H9 (cell line): ENCODE data around the gene PRPF6. TPM values are rescaled to one million over a fixed set of nuclear protein-coding genes. Genes with fewer than 3 reads are reported as not detected.

Source experiments
- DNase-seq: peaks from one replicate; pipeline ENCODE4 v3.0.0-alpha.2; 2017
- H2AFZ ChIP-seq: one replicate; pipeline ENCODE4 v1.6.1; 2013; ENCODE audit warnings: mild to moderate bottlenecking, low read length, control low read depth, moderate library complexity
- H2AK5ac ChIP-seq: 2 replicates; pipeline ENCODE4 v1.6.1; 2013; ENCODE audit warnings: low read length, control low read depth, mixed read lengths; ENCODE audit not compliant: insufficient read length
- H2BK120ac ChIP-seq: one replicate; pipeline ENCODE4 v1.6.1; 2013; ENCODE audit warnings: low read depth, mild to moderate bottlenecking, low read length, control low read depth, inconsistent platforms; ENCODE audit not compliant: poor library complexity, severe bottlenecking
- H2BK12ac ChIP-seq: 2 replicates; pipeline ENCODE4 v1.6.1; 2013; ENCODE audit warnings: low read length, control low read depth, mixed read lengths, low read depth; ENCODE audit not compliant: insufficient read length
- H2BK15ac ChIP-seq: 2 replicates; pipeline ENCODE4 v1.6.1; 2013; ENCODE audit warnings: low read depth, low read length, control low read depth
- H2BK20ac ChIP-seq: one replicate; pipeline ENCODE4 v1.6.1; 2013; ENCODE audit warnings: low read depth, mild to moderate bottlenecking, low read length, control low read depth, inconsistent platforms; ENCODE audit not compliant: poor library complexity, severe bottlenecking
- H2BK5ac ChIP-seq: 2 replicates; pipeline ENCODE4 v1.6.1; 2013; ENCODE audit warnings: low read length, control low read depth, mixed read lengths; ENCODE audit not compliant: insufficient read length
- H3K14ac ChIP-seq: 2 replicates; pipeline ENCODE4 v1.6.1; 2013; ENCODE audit warnings: low read length, control low read depth; ENCODE audit not compliant: insufficient read depth
- H3K18ac ChIP-seq: 2 replicates; pipeline ENCODE4 v1.6.1; 2013; ENCODE audit warnings: low read depth, mild to moderate bottlenecking, mixed read lengths, low read length, control low read depth; ENCODE audit not compliant: insufficient read length
- H3K23ac ChIP-seq: 2 replicates; pipeline ENCODE4 v1.6.1; 2013; ENCODE audit warnings: low read length, control low read depth, mixed read lengths, low read depth; ENCODE audit not compliant: insufficient read length
- H3K23me2 ChIP-seq: 2 replicates; pipeline ENCODE4 v1.6.1; 2013; ENCODE audit warnings: low read depth, mild to moderate bottlenecking, mixed read lengths, low read length, control low read depth; ENCODE audit not compliant: insufficient read length, poor library complexity, severe bottlenecking
- H3K27ac ChIP-seq: 2 replicates; pipeline ENCODE4 v1.5.1; 2013; ENCODE audit warnings: low read length, control low read depth, mixed read lengths, low read depth; ENCODE audit not compliant: insufficient read length
- H3K27me3 ChIP-seq: 2 replicates; pipeline ENCODE4 v1.6.1; 2013; ENCODE audit warnings: low read length, control low read depth, inconsistent platforms; ENCODE audit not compliant: insufficient read depth
- H3K4ac ChIP-seq: 2 replicates; pipeline ENCODE4 v1.6.1; 2013; ENCODE audit warnings: low read depth, mild to moderate bottlenecking, control low read depth, inconsistent platforms, low read length, moderate library complexity
- H3K4me1 ChIP-seq: 2 replicates; pipeline ENCODE4 v1.6.1; 2013; ENCODE audit warnings: low read length, control low read depth, inconsistent platforms; ENCODE audit not compliant: insufficient read depth
- H3K4me2 ChIP-seq: 2 replicates; pipeline ENCODE4 v1.6.1; 2013; ENCODE audit warnings: low read length, control low read depth, mixed read lengths; ENCODE audit not compliant: insufficient read length, insufficient read depth
- H3K56ac ChIP-seq: 2 replicates; pipeline ENCODE4 v1.6.1; 2013; ENCODE audit warnings: low read depth, mild to moderate bottlenecking, mixed read lengths, low read length, control low read depth; ENCODE audit not compliant: insufficient read length
- H3K79me1 ChIP-seq: 2 replicates; pipeline ENCODE4 v1.6.1; 2013; ENCODE audit warnings: low read depth, mild to moderate bottlenecking, moderate library complexity, low read length, control low read depth, inconsistent platforms; ENCODE audit not compliant: insufficient read depth, poor library complexity, severe bottlenecking
- H3K79me2 ChIP-seq: 2 replicates; pipeline ENCODE4 v1.6.1; 2013; ENCODE audit warnings: low read length, control low read depth, inconsistent platforms; ENCODE audit not compliant: insufficient read depth
- H3K9ac ChIP-seq: 2 replicates; pipeline ENCODE4 v1.6.1; 2013; ENCODE audit warnings: low read length, control low read depth, mixed read lengths; ENCODE audit not compliant: insufficient read length; ENCODE audit errors: extremely low read depth
- H3K9me3 ChIP-seq: one replicate; pipeline ENCODE4 v1.6.1; 2013; ENCODE audit warnings: low read depth, low read length, inconsistent platforms; ENCODE audit not compliant: control insufficient read depth
- H3T11ph ChIP-seq: one replicate; pipeline ENCODE4 v1.6.1; 2013; ENCODE audit warnings: mild to moderate bottlenecking, low read length, control low read depth, inconsistent platforms
- H4K20me1 ChIP-seq: one replicate; pipeline ENCODE4 v1.6.1; 2013; ENCODE audit not compliant: control insufficient read depth, insufficient read length, insufficient read depth
- H4K5ac ChIP-seq: 2 replicates; pipeline ENCODE4 v1.6.1; 2013; ENCODE audit warnings: low read depth, mild to moderate bottlenecking, mixed read lengths, low read length, control low read depth; ENCODE audit not compliant: insufficient read length
- H4K8ac ChIP-seq: replicated peaks from 2 replicates; pipeline ENCODE4 v1.6.1; 2013; ENCODE audit warnings: low read length, control low read depth, mixed read lengths, low read depth; ENCODE audit not compliant: insufficient read length
- H4K91ac ChIP-seq: 2 replicates; pipeline ENCODE4 v1.6.1; 2013; ENCODE audit warnings: low read depth, mild to moderate bottlenecking, moderate library complexity, mixed read lengths, low read length, control low read depth; ENCODE audit not compliant: insufficient read length
- H3K27ac Mint-ChIP-seq, 3 experiments: 2 replicates in 2 of 3; 3 replicates in 1 of 3; pipeline ENCODE4 v1.8.0; 2020 to 2021; ENCODE audit warnings: mixed read lengths in 3 of 3, mild to moderate bottlenecking in 1 of 3, moderate library complexity in 1 of 3
- H3K27me3 Mint-ChIP-seq: 2 replicates; pipeline ENCODE4 v1.8.0; 2021; ENCODE audit warnings: low read depth, mild to moderate bottlenecking, moderate library complexity, mixed read lengths
- H3K36me3 Mint-ChIP-seq, 3 experiments: 2 replicates in 2 of 3; 3 replicates in 1 of 3; pipeline ENCODE4 v1.8.0; 2020 to 2021; ENCODE audit warnings: low read depth in 3 of 3, mixed read lengths in 3 of 3; ENCODE audit not compliant: insufficient read depth in 1 of 3
- H3K4me1 Mint-ChIP-seq, 2 experiments: 2 replicates each; pipeline ENCODE4 v1.8.0; 2020; ENCODE audit warnings: mixed read lengths in 2 of 2
- H3K4me3 Mint-ChIP-seq, 2 experiments: 2 replicates in 1 of 2; 3 replicates in 1 of 2; pipeline ENCODE4 v1.8.0; 2020 to 2021; ENCODE audit warnings: mild to moderate bottlenecking in 2 of 2, mixed read lengths in 2 of 2, moderate library complexity in 1 of 2
- H3K9me3 Mint-ChIP-seq, 2 experiments: 2 replicates in 1 of 2; 3 replicates in 1 of 2; pipeline ENCODE4 v1.8.0; 2020; ENCODE audit warnings: mild to moderate bottlenecking in 2 of 2, mixed read lengths in 2 of 2, moderate library complexity in 1 of 2
- WGBS: extraction: QIAGEN DNeasy Blood & Tissue Kit; methylation state at CpG from one replicate; pipeline ENCODE4 v1.1.7; 2013; ENCODE audit warnings: missing lambda C conversion rate, low lambda C conversion rate, mixed read lengths; ENCODE audit not compliant: insufficient read length; ENCODE audit errors: extremely low coverage; 5-methylcytosine and 5-hydroxymethylcytosine counted together
- total RNA-seq: library from RNA; stranded (reverse); gene quantifications from 2 replicates; pipeline ENCODE4 v1.2.1, GENCODE V29; 2021
- TF ChIP-seq, protein P1 (sequence below): fragments of 200-600 bp; sonication (generic); conservative IDR thresholded peaks from 3 replicates; pipeline ENCODE4 v1.8.0; 2021; ENCODE audit warnings: antibody characterized with exemption, mild to moderate bottlenecking

Gene PRPF6
- total RNA-seq, 1 experiment from 2014 or later, result 87.9 TPM

GRCh38 chr20:63978319-63979228 is 2.4 kb upstream of the PRPF6 start:
- H3K9me3 ChIP-seq, result no peaks in the 10 kb centered on the region
- no peak overlapping the region for H3T11ph ChIP-seq
- peak overlapping the region; percentile 67 for H3K4me2 ChIP-seq
- H3K4me1 ChIP-seq, result peaks cover 3% of the 10 kb centered on the region; the same call in 1 of the 2 replicates
- H2BK120ac ChIP-seq, result no peak overlapping the region
- no peaks in the 10 kb centered on the region for H4K20me1 ChIP-seq
- no peak overlapping the region for H2AFZ ChIP-seq
- Mint-ChIP-seq H3K4me3 (peak overlapping the region; percentile 72 to 86), H3K27ac (peak overlapping the region in 1 of 3 experiments; percentile 80; a peak in 1 of 7 replicates), H3K4me1 (peaks cover 29 to 30% of the 10 kb centered on the region in 2 experiments), H3K9me3 (no peaks in the 10 kb centered on the region), H3K36me3 (peaks cover 10 to 20% (median 14%) of the 10 kb centered on the region in 3 experiments), H3K27me3 (peaks cover 1% of the 10 kb centered on the region; the same call in 1 of the 2 replicates)
- TF ChIP-seq, protein P1, sequence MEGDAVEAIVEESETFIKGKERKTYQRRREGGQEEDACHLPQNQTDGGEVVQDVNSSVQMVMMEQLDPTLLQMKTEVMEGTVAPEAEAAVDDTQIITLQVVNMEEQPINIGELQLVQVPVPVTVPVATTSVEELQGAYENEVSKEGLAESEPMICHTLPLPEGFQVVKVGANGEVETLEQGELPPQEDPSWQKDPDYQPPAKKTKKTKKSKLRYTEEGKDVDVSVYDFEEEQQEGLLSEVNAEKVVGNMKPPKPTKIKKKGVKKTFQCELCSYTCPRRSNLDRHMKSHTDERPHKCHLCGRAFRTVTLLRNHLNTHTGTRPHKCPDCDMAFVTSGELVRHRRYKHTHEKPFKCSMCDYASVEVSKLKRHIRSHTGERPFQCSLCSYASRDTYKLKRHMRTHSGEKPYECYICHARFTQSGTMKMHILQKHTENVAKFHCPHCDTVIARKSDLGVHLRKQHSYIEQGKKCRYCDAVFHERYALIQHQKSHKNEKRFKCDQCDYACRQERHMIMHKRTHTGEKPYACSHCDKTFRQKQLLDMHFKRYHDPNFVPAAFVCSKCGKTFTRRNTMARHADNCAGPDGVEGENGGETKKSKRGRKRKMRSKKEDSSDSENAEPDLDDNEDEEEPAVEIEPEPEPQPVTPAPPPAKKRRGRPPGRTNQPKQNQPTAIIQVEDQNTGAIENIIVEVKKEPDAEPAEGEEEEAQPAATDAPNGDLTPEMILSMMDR, result no peak
- peak; percentile 85 for DNase-seq
- H2AK5ac ChIP-seq, result no peak overlapping the region
- H3K27me3 ChIP-seq, result no peaks in the 10 kb centered on the region
- H4K91ac ChIP-seq, result no peak overlapping the region
- no peak overlapping the region for H4K8ac ChIP-seq
- no peak overlapping the region for H2BK15ac ChIP-seq
- H3K18ac ChIP-seq, result no peak overlapping the region
- peak overlapping the region; percentile 41 for H3K9ac ChIP-seq
- no peak overlapping the region for H3K27ac ChIP-seq
- H2BK20ac ChIP-seq, result no peak overlapping the region
- WGBS, result no CpG with 5 or more reads among the region's 52 CpGs
- no peak overlapping the region for H3K4ac ChIP-seq
- H3K14ac ChIP-seq, result peak overlapping the region; percentile 6; the same call in 1 of the 2 replicates
- H3K79me2 ChIP-seq, result peaks cover 4% of the 10 kb centered on the region; the same call in 1 of the 2 replicates
- H3K23ac ChIP-seq, result no peak overlapping the region
- H3K56ac ChIP-seq, result no peak overlapping the region
- H2BK5ac ChIP-seq, result no peak overlapping the region
- peaks cover 6% of the 10 kb centered on the region for H3K79me1 ChIP-seq
- no peak overlapping the region for H2BK12ac ChIP-seq
- H3K23me2 ChIP-seq, result peaks cover 13% of the 10 kb centered on the region
- no peak overlapping the region for H4K5ac ChIP-seq
